IPS-NIHi7 (cell line): ENCODE measurements around the gene LSAMP.
"Not testable (repeated sequence)": the region's sequence is repeated elsewhere in the genome, so short reads cannot be mapped to it uniquely, and the experiment has no call there.

ENCODE experiments used
- DNase-seq: peaks from one replicate; pipeline ENCODE4 v3.0.0; 2012; ENCODE audit warnings: mixed read lengths; ENCODE audit errors: extremely low spot score

The LSAMP gene

DNA sequence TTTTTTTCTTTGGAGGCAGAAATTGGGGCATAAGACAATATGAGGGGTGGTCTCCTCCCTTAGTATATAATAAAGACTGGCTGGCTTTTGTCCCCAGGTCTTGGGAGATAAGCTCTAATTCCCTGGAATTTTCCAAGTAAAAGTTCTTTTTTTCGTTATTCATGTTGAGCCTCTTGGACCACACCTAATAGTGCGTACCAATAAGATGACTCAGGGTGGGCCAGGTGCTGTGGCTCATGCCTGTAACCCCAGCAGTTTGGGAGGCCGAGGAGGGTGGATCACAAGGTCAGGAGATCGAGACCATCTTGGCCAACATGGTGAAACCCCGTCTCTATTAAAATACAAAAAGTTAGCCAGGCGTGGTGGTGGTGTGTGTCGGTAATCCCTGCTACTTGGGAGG lies 645.2 kb downstream of the LSAMP start:
- DNase-seq = not testable (repeated sequence)

DNA sequence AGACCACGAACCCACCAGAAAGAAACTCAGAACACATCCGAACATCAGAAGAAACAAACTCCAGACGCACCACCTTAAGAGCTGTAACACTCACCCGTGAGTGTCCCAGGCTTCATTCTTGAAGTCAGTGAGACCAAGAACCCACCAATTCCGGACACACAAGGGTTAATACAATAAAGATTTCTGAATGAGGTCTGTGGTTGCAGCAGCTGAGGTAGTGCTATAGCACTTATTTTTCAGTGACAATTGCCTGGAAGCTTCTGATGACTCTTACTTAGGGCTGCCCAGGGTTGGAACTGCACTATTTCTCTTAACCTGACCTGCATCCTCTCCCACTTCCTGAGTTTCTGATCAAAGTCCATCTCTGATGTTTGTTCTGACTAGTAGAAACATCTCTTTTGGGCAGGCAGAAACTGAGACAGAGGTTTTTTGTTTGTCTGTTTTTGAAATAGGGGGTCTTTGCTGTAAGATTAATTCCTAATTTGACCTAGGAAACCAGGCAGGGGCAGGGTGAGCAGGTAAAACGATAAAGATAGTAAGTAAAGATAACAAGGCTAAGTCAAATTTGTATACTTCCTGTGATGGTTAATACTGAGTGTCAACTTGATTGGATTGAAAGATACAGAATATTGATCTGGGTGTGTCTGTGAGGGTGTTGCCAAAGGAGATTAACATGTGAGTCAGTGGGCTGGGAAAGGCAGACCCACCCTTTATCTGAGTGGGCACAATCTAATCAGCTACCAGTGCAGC lies 652.9 kb downstream of the LSAMP start:
- DNase-seq = no peak

DNA sequence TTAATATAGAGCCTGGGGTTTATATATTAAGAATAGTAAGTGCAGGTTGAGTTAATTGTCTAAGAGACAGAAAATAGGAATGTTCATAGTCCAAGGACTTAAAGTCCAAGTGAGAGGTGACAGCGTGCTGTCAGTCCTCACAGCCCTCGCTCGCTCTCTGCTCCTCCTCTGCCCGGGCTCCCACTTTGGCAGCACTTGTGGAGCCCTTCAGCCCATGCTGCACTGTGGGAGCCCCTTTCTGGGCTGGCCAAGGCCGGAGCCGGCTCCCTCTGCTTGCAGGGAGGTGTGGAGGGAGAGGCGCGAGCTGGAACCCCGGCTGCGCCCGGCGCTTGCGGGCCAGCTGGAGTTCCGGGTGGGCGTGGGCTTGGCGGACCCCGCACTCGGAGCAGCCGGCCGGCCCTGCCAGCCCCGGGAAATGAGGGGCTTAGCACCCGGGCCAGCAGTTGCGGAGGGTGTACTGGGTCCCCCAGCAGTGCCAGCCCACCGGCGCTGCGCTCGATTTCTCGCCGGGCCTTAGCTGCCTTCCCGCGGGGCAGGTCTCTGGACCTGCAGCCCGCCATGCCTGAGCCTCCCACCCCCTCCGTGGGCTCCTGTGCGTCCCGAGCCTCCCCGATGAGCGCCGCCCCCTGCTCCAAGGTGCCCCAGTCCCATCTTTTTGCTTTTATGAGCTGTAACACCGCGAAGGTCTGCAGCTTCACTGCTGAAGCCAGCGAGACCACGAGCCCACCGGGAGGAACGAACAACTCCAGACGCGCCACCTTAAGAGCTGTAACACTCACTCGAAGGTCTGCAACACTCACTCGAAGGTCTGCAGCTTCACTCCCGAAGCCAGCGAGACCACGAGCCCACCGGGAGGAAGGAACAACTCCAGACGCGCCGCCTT lies 653.8 kb downstream of the LSAMP start:
- not testable (repeated sequence) for DNase-seq

DNA sequence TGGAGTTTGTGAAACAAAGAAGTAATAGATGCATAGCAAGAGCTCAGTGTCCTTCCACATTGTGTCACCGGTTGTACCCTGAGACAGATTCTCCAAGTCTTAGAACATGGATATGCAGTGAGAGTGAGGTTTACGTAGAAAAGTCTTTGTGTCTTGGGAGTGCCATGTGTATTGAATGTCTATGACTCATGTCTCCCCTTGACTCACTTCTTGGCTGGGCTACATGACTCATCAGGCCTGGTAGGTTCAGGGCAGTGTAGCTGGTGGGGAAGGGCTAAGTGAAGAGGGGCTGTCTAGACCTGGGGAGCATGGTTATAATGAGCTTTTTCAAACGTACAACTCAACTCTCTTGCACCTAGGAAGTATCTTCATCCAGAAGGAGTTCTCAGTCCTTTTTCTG lies 654.5 kb downstream of the LSAMP start:
- DNase-seq = peak; percentile 37

DNA sequence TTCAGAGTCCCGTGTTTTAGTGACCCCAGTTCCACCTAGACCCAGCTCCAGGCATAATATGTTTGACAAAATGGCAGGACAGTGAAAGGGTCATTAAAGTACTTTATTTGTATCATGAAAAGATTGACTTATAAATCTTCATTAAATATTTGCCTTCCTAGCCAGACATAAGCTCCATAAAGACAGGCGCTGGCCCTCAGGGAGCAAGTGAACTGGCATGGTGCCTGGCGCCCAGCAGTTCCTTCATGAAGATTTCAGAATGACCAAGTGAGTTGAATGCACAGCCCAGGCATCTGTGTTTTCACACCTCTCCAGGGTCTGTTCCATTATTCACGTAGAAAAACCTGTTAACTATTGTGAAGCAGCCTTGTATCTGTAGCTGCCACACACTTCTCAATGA lies 655.8 kb downstream of the LSAMP start:
- DNase-seq = no peak

DNA sequence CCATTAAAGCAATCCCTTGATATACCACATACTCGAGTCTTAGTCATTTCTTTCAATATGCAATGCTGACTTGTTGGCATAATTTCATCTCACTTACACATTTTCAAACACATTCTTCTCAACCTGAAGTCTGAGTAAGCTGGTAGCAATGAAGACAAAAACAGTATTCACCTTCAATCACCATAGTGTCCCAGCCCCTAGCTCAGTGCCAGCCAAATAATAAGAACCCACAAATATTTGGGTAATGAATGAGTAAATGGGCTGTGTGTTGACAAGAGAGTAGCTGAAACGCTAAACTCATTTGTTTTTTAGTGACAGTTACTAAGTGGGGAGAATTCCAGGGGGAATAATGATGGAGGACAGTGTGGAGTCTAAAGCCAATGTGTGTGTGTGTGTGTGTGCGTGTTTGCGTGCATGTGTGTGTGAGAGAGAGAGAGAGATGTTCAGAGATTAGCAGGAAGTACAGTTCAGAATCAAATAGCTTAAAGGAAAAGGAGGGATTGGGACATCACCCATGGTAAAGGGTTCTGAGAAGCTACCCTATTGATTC lies 656.3 kb downstream of the LSAMP start:
- no peak for DNase-seq

DNA sequence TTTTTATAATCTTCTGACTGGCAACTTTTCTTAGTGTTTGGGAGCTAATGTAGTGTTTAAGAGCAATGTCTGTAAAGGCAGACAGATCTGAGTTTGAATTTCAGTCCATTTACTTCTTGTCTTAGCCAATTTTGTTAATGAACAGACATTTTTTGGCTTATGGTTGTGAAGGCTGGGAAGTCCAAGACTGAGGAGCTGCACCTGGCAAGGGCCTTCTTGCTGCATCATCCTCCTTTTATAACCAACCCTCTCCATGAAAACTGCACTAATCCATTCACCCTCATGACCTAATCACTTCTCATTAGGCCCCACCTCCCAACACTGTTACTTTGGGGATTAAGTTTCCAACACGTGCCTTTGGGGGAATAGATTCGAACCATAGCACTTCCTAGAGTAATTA lies 657.5 kb downstream of the LSAMP start:
- no peak for DNase-seq

DNA sequence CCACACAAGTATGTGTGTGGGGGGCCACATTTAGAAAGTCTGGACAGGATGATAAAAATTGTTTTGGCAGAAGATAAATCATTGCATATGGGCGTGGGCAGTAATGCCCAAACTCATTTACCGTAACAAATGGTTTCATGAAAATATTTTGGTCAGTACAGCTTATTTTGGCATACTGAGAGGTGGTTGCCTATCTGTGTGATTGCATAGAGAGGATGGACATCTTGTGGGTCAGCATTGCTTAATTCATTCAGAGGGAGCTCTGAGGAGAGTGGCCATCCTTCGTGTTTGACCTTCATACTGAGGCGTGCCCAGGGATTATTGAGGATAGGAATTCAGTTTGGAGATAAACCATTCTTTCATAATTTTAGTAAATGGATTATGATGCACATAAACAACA lies 659.5 kb downstream of the LSAMP start:
- no peak for DNase-seq

DNA sequence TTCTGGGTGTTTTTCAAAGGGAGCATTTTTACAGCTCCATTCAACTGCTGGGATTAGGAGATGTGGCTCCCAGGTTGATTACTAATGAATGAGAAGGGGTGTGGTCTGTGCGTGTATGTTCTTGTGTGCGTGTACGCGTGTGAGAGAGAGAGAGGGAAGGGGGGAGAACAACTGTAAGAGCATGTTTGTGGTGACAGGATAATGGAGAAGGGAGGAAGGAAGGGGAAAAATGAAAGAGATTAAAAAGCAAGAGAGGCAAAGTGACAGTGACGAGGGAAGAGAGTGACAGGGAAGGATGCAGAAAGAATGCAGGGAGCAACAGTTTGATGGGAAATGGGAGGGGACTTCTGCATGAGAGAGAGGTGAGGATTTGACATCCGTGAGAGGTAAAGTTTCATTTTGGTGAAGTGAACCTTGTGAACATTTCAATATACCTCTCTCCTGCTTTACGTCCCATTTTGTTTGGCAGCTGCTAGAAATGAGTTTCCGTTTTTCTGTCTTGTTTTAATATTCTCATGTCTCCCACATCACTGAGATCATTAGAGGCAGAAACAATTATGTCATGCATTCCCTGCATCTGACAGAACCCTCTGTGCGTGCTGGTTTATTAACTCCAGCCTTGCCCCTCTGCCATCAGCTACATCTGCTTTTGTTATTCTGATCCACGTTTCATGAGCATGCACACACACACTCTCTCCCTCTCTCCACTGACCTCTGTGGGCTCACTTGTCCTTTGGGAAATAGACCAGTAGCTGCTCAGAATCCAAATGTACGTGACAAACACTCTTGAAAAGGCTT lies 660.3 kb downstream of the LSAMP start:
- no peak for DNase-seq

DNA sequence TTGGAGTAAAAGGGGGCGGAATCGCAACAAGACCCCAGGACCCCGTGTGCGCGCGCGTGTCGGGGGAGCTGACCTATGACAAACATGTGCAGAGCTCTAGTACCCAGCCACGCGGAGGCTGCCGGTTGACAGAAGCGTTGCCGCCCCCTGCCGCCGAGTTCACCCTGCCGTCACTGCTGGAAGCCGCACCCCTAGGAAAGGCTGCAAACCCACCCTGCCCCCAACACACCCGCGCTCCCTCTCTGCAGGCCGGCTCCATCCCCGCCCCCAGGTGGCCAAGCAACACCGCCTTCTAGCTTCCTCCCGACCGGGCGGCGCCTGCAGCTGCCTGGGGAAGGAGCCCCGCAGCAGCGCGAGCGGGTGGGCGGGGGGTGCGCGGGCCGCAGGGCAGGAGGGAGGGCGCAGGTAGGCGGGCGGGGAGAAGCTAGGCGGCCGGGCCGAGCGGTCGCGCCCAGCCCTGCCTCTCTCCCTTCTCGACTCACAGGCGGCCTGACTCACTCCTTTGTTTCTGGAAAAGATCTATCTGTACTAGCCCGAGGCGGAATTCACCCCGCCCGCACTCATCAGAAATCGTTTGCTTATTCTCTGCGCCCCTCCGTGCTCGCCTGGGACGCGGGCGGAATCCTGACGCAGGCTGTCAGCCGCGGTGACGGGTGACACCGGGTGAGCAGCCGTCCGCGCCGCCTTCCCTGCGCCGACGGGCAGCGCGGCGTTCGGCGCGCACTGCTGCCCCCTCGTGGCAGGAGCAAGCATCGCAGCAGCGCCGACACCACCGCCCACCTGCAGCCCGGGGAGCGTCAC lies 661.1 kb downstream of the LSAMP start:
- DNase-seq = peak; percentile 88

DNA sequence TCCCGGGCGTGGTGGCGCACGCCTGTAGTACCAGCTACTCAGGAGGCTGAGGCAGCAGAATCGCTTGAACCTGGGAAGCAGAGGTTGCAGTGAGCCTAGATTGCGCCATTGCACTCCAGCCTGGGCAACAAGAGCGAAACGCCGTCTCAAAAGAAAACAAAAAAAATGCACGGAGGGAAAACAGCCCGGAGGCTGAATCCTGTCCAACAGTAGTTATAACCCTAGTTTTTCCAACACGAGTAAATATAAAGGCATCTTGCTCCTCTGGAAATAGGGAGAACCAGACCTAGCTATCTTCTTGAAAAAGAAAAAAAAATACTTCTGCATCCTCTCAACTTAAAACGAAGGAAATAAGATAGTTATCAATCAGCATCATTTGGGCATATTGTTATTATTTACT lies 661.9 kb downstream of the LSAMP start:
- not testable (repeated sequence) for DNase-seq

DNA sequence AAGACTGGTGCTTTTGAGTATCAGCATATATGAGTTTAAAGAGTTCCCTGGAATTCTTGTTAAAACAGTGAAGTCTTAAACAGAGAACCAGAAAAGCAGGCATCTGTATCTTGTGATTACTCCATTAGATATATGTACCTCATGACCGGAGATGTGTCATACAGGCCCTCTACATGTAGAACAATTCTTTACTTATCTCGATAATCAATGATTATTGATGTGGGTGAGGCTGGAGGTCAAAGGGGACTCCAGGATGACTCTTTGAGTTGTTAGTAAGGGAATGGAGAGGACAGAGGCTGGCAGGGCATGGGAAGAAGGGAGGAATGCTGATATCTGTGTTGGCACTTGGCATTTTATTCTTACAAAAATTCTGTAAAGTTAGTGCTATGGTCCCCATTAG lies 666.3 kb downstream of the LSAMP start:
- no peak for DNase-seq

DNA sequence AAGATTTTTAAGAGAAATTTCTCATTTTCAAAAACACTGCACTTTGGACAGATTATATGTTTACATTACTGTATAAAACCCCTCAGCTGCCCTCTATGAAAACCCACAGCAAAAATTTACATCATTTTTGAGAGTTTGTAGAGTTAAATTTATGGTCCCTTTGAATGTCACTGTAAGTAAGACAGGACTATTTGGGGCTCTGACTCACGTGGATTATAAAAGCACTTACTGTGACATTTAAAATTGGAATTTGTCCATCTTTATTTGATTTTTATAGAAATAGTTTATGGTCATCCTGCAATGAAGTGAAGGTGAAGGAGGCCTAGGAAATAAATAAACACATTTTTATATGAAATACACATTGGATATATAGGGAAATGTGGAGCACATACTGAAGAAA lies 672.3 kb downstream of the LSAMP start:
- DNase-seq = no peak

DNA sequence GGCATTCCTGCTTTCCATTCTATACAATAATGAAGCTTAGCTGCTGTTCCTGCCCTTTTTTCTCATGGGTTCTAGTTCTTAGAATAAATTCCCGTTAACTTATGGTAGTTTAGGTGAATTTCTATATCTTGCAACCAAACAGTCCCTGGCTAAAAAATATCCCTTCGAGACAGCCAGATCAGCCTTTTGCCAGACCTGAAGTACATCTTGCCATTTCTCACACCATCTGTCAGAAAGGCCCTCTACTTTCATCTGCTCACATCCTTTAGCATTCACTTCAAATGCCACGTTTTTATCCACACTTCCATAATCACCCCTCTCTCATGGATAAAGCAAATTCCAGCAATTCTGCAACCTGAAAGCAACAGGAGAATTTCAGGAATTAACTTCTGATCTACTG lies 676.6 kb downstream of the LSAMP start:
- no peak for DNase-seq

DNA sequence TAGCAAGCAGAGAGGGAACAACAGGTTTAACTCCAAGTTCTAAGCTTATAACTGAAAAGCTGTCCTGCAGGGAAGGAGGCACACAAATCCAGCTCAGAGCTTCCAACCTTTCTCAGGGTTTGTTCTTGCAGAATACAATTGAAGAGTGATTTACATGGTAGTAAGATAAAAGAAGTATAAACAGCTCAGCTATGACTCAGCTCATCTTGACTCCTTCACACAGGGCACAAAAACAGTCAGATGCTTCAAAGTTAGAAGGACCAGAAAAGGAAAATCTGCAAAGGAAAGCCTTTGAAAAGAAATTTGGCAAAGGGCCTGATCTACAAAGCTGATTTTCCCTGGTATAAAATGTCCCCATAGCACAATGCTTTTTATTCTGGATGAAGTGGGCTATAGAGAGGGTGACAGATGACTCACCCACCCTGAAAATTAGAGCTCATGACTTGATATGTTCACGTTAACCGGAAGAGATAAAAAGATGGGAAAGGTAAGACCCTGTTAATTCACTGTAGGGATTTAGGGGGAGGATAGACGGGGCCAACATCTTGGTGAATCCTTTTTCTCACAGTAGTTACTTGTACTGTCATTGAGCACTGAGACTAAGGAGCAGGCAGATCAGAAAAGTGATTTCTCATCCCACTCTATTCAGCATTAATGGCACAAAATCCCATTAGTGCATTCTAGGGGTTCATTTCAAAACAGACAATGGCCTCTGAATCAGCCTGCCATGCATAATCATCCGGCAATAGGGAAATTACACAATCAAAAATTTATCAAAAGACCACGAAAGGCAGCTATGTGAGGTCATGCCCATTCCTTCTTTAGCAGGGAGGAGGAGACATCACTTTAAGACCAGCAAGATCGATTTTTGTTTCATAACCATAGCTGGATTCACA lies 678.5 kb downstream of the LSAMP start:
- DNase-seq = peak; percentile 14

DNA sequence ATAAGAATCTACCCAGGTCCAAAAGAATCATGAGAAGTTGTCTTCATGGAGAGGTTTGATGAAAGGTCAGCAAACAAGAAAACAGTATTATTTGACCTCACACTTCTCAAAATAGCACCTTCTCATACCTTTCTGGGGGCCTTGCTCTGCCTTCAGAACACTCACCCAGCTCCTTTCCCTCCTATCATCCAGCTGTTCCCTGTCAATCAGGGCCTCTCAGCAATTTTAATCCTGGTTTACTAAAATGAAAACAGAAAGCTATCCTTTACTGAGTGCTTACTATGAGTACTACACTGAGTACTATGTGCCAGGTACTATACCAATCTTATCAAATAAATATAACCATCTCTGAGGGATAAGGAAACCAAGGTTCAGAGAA lies 683.4 kb downstream of the LSAMP start:
- no peak for DNase-seq

DNA sequence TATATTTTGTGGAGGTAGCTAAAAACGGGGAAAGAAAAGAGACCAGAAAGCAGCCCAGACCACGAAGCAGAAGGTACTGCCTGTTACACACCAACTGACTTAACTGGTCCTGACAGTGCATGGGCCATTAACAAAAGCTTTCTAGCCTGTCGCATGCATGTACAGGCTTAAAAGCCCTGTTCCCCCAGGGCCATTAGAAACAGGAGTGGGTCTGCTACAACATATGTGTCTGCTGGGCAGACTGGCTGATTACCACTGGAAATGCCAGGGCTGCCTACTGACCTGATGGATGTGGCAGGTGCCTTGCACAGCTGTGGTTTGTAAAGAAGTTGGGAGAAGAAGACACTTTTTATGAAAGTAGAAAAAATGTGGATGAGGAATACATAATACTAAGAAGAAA lies 684.6 kb downstream of the LSAMP start:
- no peak for DNase-seq

DNA sequence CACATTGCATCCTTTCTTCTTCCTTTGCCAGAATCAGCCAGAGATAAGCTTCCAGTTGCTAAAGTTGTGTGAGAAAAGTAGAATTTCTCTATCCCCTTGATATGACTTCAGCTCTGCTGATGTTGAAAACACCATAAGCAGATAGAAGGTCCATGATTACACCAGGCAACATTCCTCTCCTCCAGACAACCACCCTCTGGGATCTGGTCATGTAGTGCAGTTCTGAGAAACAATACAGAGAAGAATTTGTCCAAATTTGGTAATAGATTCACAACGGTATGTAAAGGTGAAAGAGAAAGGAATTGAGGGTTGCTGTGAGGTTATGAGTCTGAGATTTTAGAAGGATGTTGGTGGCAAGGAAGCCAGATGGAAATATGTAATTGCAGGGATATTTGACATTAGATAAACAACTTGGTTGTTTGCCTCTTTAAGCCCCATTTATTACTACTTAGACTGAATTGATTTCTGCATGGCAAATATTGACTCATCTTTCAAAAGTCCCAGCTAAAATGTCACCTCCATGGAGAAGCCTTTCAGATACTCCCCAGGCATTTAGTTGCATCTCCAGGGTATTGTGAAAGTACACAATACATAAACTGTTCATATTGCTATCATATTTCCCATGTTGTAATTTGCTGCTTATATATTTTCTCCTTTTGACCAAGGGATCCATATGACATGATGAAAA lies 687.1 kb downstream of the LSAMP start:
- DNase-seq = no peak

DNA sequence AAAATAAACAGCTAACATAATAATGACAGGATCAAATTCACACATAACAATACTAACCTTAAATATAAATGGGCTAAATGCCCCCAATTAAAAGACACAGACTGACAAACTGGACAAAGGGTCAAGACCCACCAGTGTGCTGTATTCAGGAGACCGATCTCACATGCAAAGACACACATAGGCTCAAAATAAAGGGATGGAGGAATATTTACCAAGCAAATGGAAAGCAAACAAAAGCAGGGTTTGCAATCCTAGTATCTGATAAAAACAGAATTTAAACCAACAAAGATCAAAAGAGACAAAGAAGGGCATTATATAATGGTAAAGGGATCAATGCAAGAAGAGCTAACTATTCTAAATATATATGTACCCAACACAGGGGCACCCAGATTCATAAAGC lies 692.3 kb downstream of the LSAMP start:
- DNase-seq = not testable (repeated sequence)
